22Rv1 (cell line): Measurements from ENCODE around the gene MGAT5.

Source experiments
- CTCF ChIP-seq: fragments of 450-650 bp; IDR thresholded peaks from 2 replicates; pipeline ENCODE4 v1.5.1; 2017; ENCODE audit warnings: mild to moderate bottlenecking
- ZFX ChIP-seq: fragments of 450-650 bp; IDR thresholded peaks from 2 replicates; pipeline ENCODE4 v1.6.1; 2017; ENCODE audit warnings: antibody characterized with exemption, borderline replicate concordance

GRCh38 chr2:134457353-134457752 is 203.5 kb downstream of the MGAT5 start:
- TF ChIP-seq CTCF (no peak), ZFX (no peak)
